Measurements from ENCODE around the gene SUDS3.

SUDS3 gene

GRCh38 chr12:118376089-118377020 lies at the start of gene SUDS3:
TSS of gene SUDS3 (plus strand) at chr12:118376555. CDS start at chr12:118376692, 137 bp downstream.
- Mint-ChIP-seq H3K27ac (peak within 1 kb of the TSS; percentile 100), H3K9me3 (no peaks in the 10 kb centered on the region), H3K36me3 (peaks cover 8 to 10% of the 10 kb centered on the region in 2 donors), H3K27me3 (peaks cover 0 to 8% of the 10 kb centered on the region in 2 donors), H3K4me3 (peak within 1 kb of the TSS; percentile 94), H3K4me1 (peaks cover 14 to 29% of the 10 kb centered on the region in 2 donors)
- DNase-seq (peak; percentile 87), ATAC-seq (replicated peaks) (peak; percentile 28 to 49)

DNA sequence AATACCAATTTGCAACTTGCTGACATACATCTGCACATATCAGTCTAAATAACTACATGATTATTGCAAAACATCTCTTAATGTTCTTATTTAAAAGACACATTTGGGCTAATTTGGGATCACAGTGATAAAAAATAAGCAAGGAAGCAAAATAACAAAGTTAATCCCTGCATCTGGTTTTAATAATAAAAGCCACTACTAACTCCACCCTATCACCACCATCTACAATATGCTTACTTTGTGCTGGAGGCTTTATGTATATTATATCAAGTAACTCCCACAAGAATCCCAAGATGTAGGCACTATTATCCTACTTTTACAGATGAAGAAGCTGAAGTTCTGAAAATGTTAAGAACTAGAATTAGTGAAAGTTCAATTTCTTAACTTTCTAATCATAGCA lies 49.4 kb upstream of the SUDS3 start:
- Mint-ChIP-seq H3K4me1 (peaks cover 13 to 52% of the 10 kb centered on the region in 2 donors), H3K27ac (no peak overlapping the region), H3K36me3 (peaks cover 15 to 22% of the 10 kb centered on the region in 2 donors), H3K27me3 (no peaks in the 10 kb centered on the region), H3K9me3 (no peaks in the 10 kb centered on the region), H3K4me3 (no peak overlapping the region)
- DNase-seq: no peak
- no peak for ATAC-seq (replicated peaks)

GRCh38 chr12:118327391-118327790 lies 49.0 kb upstream of the SUDS3 start:
- Mint-ChIP-seq H3K4me3 (no peak overlapping the region), H3K27me3 (no peaks in the 10 kb centered on the region), H3K36me3 (peaks cover 15 to 22% of the 10 kb centered on the region in 2 donors), H3K4me1 (peaks cover 13 to 54% of the 10 kb centered on the region in 2 donors), H3K9me3 (no peaks in the 10 kb centered on the region), H3K27ac (no peak overlapping the region)
- DNase-seq: no peak
- no peak for ATAC-seq (replicated peaks)

DNA sequence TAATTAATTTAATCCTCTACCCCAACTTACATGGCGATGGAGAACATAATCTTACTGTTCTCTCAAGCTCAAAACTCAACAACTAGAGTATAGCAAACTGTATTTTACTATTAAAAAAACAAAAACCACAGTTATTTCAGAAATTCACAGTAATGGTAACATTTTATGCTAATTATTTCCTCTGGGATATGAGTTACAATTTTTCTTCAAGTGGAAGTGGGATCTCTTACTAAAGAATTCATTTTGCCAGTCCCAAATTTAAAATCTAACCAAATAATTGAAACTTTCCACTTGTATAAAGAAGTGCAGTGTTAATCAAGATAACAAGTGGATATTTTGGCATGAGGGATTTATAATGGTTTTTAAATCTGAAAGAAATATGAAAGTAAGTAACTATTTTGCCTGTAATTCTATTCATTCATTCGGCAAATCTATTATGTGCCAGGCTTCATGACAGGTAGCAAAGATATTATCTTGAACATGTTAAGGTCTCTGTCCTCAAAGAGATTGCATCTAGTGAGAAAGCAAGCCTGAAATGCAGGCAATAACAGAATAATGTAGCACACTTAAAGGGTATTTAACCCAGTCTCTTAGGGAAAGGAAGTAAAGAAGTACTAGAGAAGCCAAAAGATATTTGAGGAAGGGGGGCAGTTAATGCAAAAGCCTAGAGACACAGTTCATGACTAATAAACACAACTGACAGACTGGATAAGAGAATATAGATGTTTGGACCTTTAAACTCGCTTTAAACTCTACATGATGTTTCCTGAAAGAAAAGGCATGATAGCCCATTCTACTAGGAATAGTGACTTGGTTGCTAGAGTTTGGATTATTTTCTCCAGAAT lies 47.6 kb upstream of the SUDS3 start:
- H3K27me3 Mint-ChIP-seq: no peaks in the 10 kb centered on the region
- ATAC-seq (replicated peaks) (no peak), DNase-seq (no peak)
- H3K9me3 Mint-ChIP-seq: no peaks in the 10 kb centered on the region
- peak overlapping the region; percentile 38 for H3K27ac Mint-ChIP-seq
- peaks cover 21 to 29% of the 10 kb centered on the region in 2 donors for H3K36me3 Mint-ChIP-seq
- peaks cover 22 to 59% of the 10 kb centered on the region in 2 donors for H3K4me1 Mint-ChIP-seq
- H3K4me3 Mint-ChIP-seq: no peak overlapping the region

DNA sequence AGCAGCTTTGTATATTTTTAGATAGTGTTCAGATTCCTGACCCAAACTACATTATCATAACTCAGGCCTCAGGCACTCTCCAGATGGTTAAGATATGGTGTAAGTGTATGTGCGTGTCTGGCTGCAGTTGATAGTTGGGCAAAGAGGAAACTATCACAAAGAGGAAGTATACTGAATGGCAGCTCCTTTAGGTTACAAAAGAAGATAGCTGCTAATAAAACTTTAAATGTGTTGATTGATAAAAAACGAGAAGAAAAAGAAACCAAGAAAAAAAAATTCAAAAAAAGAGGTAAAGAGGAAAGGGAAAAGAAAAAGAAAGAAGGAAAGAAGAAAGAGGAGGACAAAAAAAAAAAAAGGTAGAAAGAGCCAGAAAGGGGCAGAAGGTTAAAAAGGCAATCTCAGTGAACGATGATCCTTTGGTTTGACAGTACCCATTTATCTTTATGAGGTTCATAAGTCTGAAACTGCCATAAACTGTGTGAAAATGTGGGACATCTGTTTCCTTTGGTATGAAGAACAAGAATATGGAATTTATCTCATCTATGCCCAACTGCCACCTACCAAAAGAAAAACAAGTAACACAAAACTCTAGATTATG lies 45.8 kb upstream of the SUDS3 start:
- Mint-ChIP-seq H3K27ac (peak overlapping the region; percentile 95), H3K36me3 (peaks cover 20 to 22% of the 10 kb centered on the region in 2 donors), H3K4me1 (peaks cover 17 to 45% of the 10 kb centered on the region in 2 donors), H3K9me3 (no peaks in the 10 kb centered on the region), H3K4me3 (peak overlapping the region; percentile 65 to 76), H3K27me3 (no peaks in the 10 kb centered on the region)
- ATAC-seq (replicated peaks) (peak; percentile 95 to 97), DNase-seq (no peak)

DNA sequence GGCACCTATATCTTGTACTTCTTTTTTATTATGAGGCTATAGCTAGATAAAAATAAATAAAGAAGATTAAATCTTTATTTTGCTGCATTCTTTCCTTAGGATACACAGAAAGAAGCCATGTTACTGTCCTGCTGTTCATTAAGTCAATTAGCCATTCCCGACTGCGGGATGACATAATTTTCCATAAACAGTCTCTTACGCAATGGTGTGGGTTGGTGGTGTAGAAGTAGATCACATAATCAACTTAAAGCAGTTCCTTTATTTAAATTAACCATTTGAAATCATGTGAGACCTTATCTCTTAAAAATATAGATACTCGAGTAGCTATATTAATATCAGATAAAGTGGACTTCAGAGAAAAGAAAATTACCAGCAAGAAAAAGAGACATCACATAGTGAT lies 43.8 kb upstream of the SUDS3 start:
- Mint-ChIP-seq H3K9me3 (no peaks in the 10 kb centered on the region), H3K27ac (no peak overlapping the region), H3K36me3 (peaks cover 25 to 27% of the 10 kb centered on the region in 2 donors), H3K4me1 (peaks cover 19 to 52% of the 10 kb centered on the region in 2 donors), H3K4me3 (no peak overlapping the region), H3K27me3 (no peaks in the 10 kb centered on the region)
- DNase-seq: no peak
- no peak for ATAC-seq (replicated peaks)

GRCh38 chr12:118334241-118334640 lies 42.1 kb upstream of the SUDS3 start:
- Mint-ChIP-seq H3K36me3 (peaks cover 26 to 36% of the 10 kb centered on the region in 2 donors), H3K4me1 (peaks cover 20 to 43% of the 10 kb centered on the region in 2 donors), H3K27ac (no peak overlapping the region), H3K27me3 (no peaks in the 10 kb centered on the region), H3K9me3 (peaks cover 0 to 2% of the 10 kb centered on the region in 2 donors), H3K4me3 (no peak overlapping the region)
- DNase-seq: no peak
- no peak for ATAC-seq (replicated peaks)

- H3K4me3 Mint-ChIP-seq: no peak overlapping the region
- H3K4me1 Mint-ChIP-seq: peaks cover 20 to 39% of the 10 kb centered on the region in 2 donors
- DNase-seq (no peak), ATAC-seq (replicated peaks) (no peak)
- peaks cover 26 to 37% of the 10 kb centered on the region in 2 donors for H3K36me3 Mint-ChIP-seq
- H3K27ac Mint-ChIP-seq: no peak overlapping the region
- H3K27me3 Mint-ChIP-seq: no peaks in the 10 kb centered on the region
- peaks cover 0 to 2% of the 10 kb centered on the region in 2 donors for H3K9me3 Mint-ChIP-seq
Measured at GRCh38 chr12:118334939-118335567, 41.3 kb upstream of the SUDS3 start.

DNA sequence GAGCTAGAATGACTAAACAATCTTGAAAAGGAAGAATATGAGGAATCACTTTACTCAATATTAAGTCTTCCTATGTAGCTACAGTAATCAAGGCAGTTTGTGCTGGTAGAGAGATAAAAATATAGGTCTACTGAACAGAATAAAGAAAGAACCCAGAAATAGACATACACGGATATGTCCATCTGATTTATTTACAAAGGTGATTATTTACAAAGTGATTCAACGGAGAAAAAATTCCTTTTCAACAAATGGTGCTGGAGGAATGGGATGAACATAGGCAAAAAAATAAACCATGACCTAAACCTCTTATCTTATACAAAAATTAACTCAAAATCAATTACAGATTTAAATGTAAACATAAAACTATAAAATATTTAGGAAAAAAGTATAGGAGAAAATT lies 40.2 kb upstream of the SUDS3 start:
- Mint-ChIP-seq H3K27ac (no peak overlapping the region), H3K9me3 (peaks cover 0 to 2% of the 10 kb centered on the region in 2 donors), H3K4me1 (peaks cover 16 to 33% of the 10 kb centered on the region in 2 donors), H3K27me3 (no peaks in the 10 kb centered on the region), H3K36me3 (peaks cover 25 to 33% of the 10 kb centered on the region in 2 donors), H3K4me3 (no peak overlapping the region)
- no peak for ATAC-seq (replicated peaks)
- no peak for DNase-seq

DNA sequence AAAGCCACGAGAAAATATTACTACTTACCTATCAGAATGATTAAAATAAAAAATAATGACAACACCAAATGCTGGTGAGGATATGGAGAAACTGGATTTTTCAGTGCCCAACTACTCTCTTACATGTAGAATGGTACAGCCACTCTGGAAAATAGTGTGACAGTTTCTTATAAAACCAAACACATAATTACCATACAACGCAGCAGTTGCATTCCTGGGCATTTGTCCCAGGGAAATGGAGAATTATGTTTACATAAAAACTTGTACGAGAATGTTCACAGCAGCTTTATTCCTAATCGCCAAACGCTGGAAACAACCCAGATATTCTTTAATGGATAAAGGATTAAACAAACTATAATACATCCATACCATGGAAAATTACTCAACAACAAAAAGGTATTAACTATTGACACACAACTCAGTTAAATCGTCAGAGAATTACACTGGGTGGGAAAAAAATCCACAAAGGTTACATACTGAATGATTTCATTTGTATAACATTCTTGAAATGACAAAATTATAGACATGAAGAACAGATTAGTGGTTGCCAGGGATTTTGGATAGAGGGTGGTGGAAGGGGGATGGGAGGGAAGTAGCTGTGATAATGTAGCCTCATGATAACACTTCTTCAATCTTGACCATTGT lies 39.0 kb upstream of the SUDS3 start:
- H3K27me3 Mint-ChIP-seq: no peaks in the 10 kb centered on the region
- H3K36me3 Mint-ChIP-seq: peaks cover 25 to 36% of the 10 kb centered on the region in 2 donors
- no peak for DNase-seq
- peaks cover 18 to 32% of the 10 kb centered on the region in 2 donors for H3K4me1 Mint-ChIP-seq
- no peak overlapping the region for H3K4me3 Mint-ChIP-seq
- H3K9me3 Mint-ChIP-seq: peaks cover 0 to 2% of the 10 kb centered on the region in 2 donors
- no peak overlapping the region for H3K27ac Mint-ChIP-seq
- no peak for ATAC-seq (replicated peaks)

DNA sequence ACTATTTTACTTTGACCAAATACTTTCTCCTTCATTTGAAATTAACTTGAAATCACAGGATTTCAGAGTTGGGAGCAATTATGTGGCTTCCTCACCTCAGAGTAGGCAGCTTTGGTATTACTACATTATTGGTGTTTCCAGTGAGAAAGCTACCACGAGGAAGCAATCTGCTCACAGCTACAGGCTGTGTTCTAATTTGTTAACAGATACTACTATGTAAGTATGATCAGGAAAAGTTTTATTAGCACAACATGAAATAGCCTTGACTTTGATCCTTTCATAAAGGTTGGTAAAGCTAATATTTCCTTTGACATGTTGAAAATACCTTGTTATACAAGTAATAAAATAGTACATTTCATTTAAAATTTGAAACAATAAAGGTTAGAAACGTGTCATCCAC lies 34.3 kb upstream of the SUDS3 start:
- no peak for DNase-seq
- peak overlapping the region; percentile 56 for H3K27ac Mint-ChIP-seq
- H3K4me1 Mint-ChIP-seq: peaks cover 16 to 27% of the 10 kb centered on the region in 2 donors
- no peak overlapping the region for H3K4me3 Mint-ChIP-seq
- ATAC-seq (replicated peaks): no peak
- peaks cover 8 to 18% of the 10 kb centered on the region in 2 donors for H3K36me3 Mint-ChIP-seq
- H3K9me3 Mint-ChIP-seq: peaks cover 0 to 2% of the 10 kb centered on the region in 2 donors
- H3K27me3 Mint-ChIP-seq: no peaks in the 10 kb centered on the region

GRCh38 chr12:118344829-118345228 lies 31.5 kb upstream of the SUDS3 start:
- Mint-ChIP-seq H3K27me3 (no peaks in the 10 kb centered on the region), H3K9me3 (no peaks in the 10 kb centered on the region), H3K27ac (no peak overlapping the region), H3K36me3 (peaks cover 4 to 9% of the 10 kb centered on the region in 2 donors), H3K4me3 (no peak overlapping the region), H3K4me1 (peaks cover 21 to 29% of the 10 kb centered on the region in 2 donors)
- no peak for DNase-seq
- no peak for ATAC-seq (replicated peaks)

DNA sequence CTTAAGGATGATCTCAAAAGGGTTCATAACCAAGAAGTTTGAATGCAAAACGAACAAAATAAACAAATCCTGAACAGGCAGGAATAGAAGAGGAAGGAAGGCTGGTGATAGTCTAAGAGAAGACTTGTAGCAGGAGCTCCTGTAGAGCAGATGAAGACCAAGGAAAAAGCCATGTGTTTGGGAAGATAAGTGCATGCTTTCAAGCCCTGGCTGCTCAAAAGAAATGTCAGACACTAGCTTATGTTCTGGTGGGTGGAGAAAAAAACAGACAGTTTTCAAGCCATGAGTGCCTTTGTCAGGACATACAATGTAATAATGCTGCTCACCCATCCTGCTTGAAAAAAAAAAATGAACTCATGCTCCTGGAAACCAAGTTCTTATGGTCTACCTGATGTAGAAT lies 31.0 kb upstream of the SUDS3 start:
- peak overlapping the region; percentile 49 for H3K27ac Mint-ChIP-seq
- H3K4me3 Mint-ChIP-seq: no peak overlapping the region
- H3K27me3 Mint-ChIP-seq: no peaks in the 10 kb centered on the region
- ATAC-seq (replicated peaks): no peak
- no peaks in the 10 kb centered on the region for H3K9me3 Mint-ChIP-seq
- DNase-seq: no peak
- H3K4me1 Mint-ChIP-seq: peaks cover 21 to 29% of the 10 kb centered on the region in 2 donors
- H3K36me3 Mint-ChIP-seq: peaks cover 7 to 9% of the 10 kb centered on the region in 2 donors
